Activated CD8-positive, alpha-beta T cell treated with anti-CD3 and anti-CD28 coated beads for 36 hours (primary cell): ENCODE measurements around the gene KNSTRN. TPM values are rescaled to one million over a fixed set of nuclear protein-coding genes. Genes with fewer than 3 reads are reported as not detected.

Experiments used
- ATAC-seq: fragments of 200-7000 bp; cut with Tn5 transposase; one replicate; pipeline ENCODE4 v1.10.0; 2021; ENCODE audit warnings: mild to moderate bottlenecking, moderate library complexity
- CTCF ChIA-PET: fragments of 350-600 bp; sonication (Branson Sonifier 250); formaldehyde crosslinking; loops from one replicate; lab custom pipeline; 2021; ENCODE audit warnings: antibody characterized with exemption; lab: Charles Lee
- POLR2A ChIA-PET: fragments of 350-600 bp; sonication (Branson Sonifier 250); formaldehyde crosslinking; loops from one replicate; lab custom pipeline; 2021; ENCODE audit warnings: antibody characterized with exemption; lab: Charles Lee
- DNase-seq: peaks from one replicate; pipeline ENCODE4 v3.0.0-alpha.2; 2020
- H3K27ac Mint-ChIP-seq: one replicate; pipeline ENCODE4 v1.8.0; 2021; ENCODE audit warnings: mild to moderate bottlenecking, mixed read lengths
- H3K27me3 Mint-ChIP-seq: one replicate; pipeline ENCODE4 v1.8.0; 2021; ENCODE audit warnings: mixed read lengths
- H3K36me3 Mint-ChIP-seq: one replicate; pipeline ENCODE4 v1.8.0; 2021; ENCODE audit warnings: low read depth, mixed read lengths
- H3K4me1 Mint-ChIP-seq: one replicate; pipeline ENCODE4 v1.8.0; 2021; ENCODE audit warnings: low read depth, mixed read lengths
- H3K4me3 Mint-ChIP-seq: one replicate; pipeline ENCODE4 v1.8.0; 2021; ENCODE audit warnings: mild to moderate bottlenecking, moderate library complexity, mixed read lengths
- H3K9me3 Mint-ChIP-seq: one replicate; pipeline ENCODE4 v1.8.0; 2021; ENCODE audit warnings: mixed read lengths
- CTCF ChIP-seq: fragments of 200-600 bp; IDR thresholded peaks from one replicate; pipeline ENCODE4 v1.8.0; 2022; ENCODE audit warnings: antibody characterized with exemption, mild to moderate bottlenecking
- intact Hi-C: fragments of 100-400 bp; cut with micrococcal nuclease; formaldehyde crosslinking; loops from one replicate; pipeline ENCODE4 v1.10.0; 2022
- total RNA-seq, 2 experiments: library from RNA; stranded (reverse); gene quantifications; one replicate each; pipeline ENCODE4 v1.2.3, GENCODE V29; 2021

The KNSTRN gene
- total RNA-seq, 2 experiments from 2014 or later, result 54.2 to 55.0 TPM

GRCh38 chr15:40430271-40430805 lies 47.8 kb downstream of the KNSTRN start:
- no peak for TF ChIP-seq CTCF
- Mint-ChIP-seq H3K4me3 (no peak overlapping the region), H3K36me3 (no peaks in the 10 kb centered on the region), H3K27ac (no peak overlapping the region), H3K4me1 (no peaks in the 10 kb centered on the region), H3K27me3 (peaks cover 4% of the 10 kb centered on the region), H3K9me3 (no peaks in the 10 kb centered on the region)
- ATAC-seq (no peak), DNase-seq (no peak)
- ChIA-PET POLR2A (no interaction called here), CTCF (interaction anchor here (0.7 to 1.2 kb wide), 3 partner anchors 19 to 93 kb away, joined by 3 read pairs; no protein-coding TSS in a partner anchor)
- intact Hi-C loops, result no loop called here

- Mint-ChIP-seq H3K4me3 (peak overlapping the region; percentile 29), H3K36me3 (no peaks in the 10 kb centered on the region), H3K27me3 (peaks cover 39% of the 10 kb centered on the region), H3K4me1 (peaks cover 21% of the 10 kb centered on the region), H3K27ac (no peak overlapping the region), H3K9me3 (no peaks in the 10 kb centered on the region)
- ATAC-seq (no peak), DNase-seq (no peak)
- ChIA-PET POLR2A (interaction anchor here (1.0 to 1.2 kb wide), 3 partner anchors 14 to 31 kb away, joined by 3 read pairs; partner anchors contain the start of gene IVD), CTCF (interaction anchor here (0.8 to 1.7 kb wide), 5 partner anchors 9 to 156 kb away, joined by 3 to 7 read pairs (median 4); no protein-coding TSS in a partner anchor)
- TF ChIP-seq CTCF, result no peak
- intact Hi-C loops, result no loop called here
These were observed 52.6 kb downstream of the KNSTRN start for GRCh38 chr15:40435023-40435709.

- intact Hi-C loops, result no loop called here
- DNase-seq (no peak), ATAC-seq (no peak)
- peaks cover 21% of the 10 kb centered on the region for H3K4me1 Mint-ChIP-seq
- POLR2A ChIA-PET, result interaction anchor here (1.0 to 1.7 kb wide), 4 partner anchors 10 to 31 kb away, joined by 3 to 4 read pairs (median 3); partner anchors contain the start of gene IVD
- no peaks in the 10 kb centered on the region for H3K36me3 Mint-ChIP-seq
- CTCF ChIA-PET, result interaction anchor here (0.8 to 1.7 kb wide), 3 partner anchors 10 to 157 kb away, joined by 3 to 7 read pairs (median 4); no protein-coding TSS in a partner anchor
- no peak for TF ChIP-seq CTCF
- peaks cover 39% of the 10 kb centered on the region for H3K27me3 Mint-ChIP-seq
- H3K9me3 Mint-ChIP-seq, result no peaks in the 10 kb centered on the region
- H3K27ac Mint-ChIP-seq, result no peak overlapping the region
- peak overlapping the region; percentile 29 for H3K4me3 Mint-ChIP-seq
These were observed 53.2 kb downstream of the KNSTRN start for GRCh38 chr15:40435710-40436089.

- Mint-ChIP-seq H3K36me3 (no peaks in the 10 kb centered on the region), H3K4me1 (peaks cover 21% of the 10 kb centered on the region), H3K27me3 (peaks cover 39% of the 10 kb centered on the region), H3K27ac (no peak overlapping the region), H3K9me3 (no peaks in the 10 kb centered on the region), H3K4me3 (peak overlapping the region; percentile 43)
- intact Hi-C loops, result no loop called here
- POLR2A ChIA-PET, result interaction anchor here (1.0 to 1.7 kb wide), 3 partner anchors 11 to 30 kb away, joined by 3 to 4 read pairs (median 4); partner anchors contain the start of gene IVD
- CTCF ChIA-PET, result interaction anchor here (1.2 to 1.7 kb wide), 2 partner anchors 10 to 71 kb away, joined by 3 to 7 read pairs; no protein-coding TSS in a partner anchor
- no peak for TF ChIP-seq CTCF
- peak; percentile 27 for DNase-seq
- no peak for ATAC-seq
These were observed 53.8 kb downstream of the KNSTRN start for GRCh38 chr15:40436116-40436891.
